ENCODE results near the gene ZNF639. TPM values are rescaled to one million over a fixed set of nuclear protein-coding genes. Genes with fewer than 3 reads are reported as not detected.

ZNF639 gene
- total and polyA plus RNA-seq, 9 of the 15 experiments (the other 6 are each of a cell fraction or from before 2014, with no cell fraction given) = 17.6 to 88.1 (median 53.7) TPM

GRCh38 chr3:179276743-179277142 lies 46.1 kb upstream of the ZNF639 start:
- 6% methylated on average over 3 of the region's 3 CpGs for WGBS (ENCODE audit: insufficient coverage, low coverage, missing lambda C conversion rate)
- in situ Hi-C loops (cut with MboI) = no loop called here
- TF ChIP-seq SNRNP70 (optimal IDR thresholded peaks at IDR 0.05; ENCODE audit: low read depth, low read length) (no peak), ZNF699 (CRISPR knock-in tag; IDR thresholded peaks at IDR 0.05; ENCODE audit: insufficient replicate concordance) (no peak), ZNF217 (CRISPR knock-in tag; IDR thresholded peaks at IDR 0.05) (no peak), TSHZ1 (CRISPR knock-in tag; IDR thresholded peaks at IDR 0.05) (no peak), ZNF57 (CRISPR knock-in tag; IDR thresholded peaks at IDR 0.05) (no peak), SMAD2 (IDR thresholded peaks at IDR 0.05; ENCODE audit: low read depth, low read length) (no peak), SLC30A9 (CRISPR knock-in tag; IDR thresholded peaks at IDR 0.05) (no peak), SMARCA4 (IDR thresholded peaks at IDR 0.05) (peak; percentile 55; the same call in 1 of the 2 replicates), ZNF311 (CRISPR knock-in tag; IDR thresholded peaks at IDR 0.05) (no peak), MLLT1 (IDR thresholded peaks at IDR 0.05) (no peak), HMG20A (CRISPR knock-in tag; conservative IDR thresholded peaks at IDR 0.05) (no peak), DPF2 (IDR thresholded peaks at IDR 0.05) (peak; percentile 19; the same call in 1 of the 2 replicates), L3MBTL2 (IDR thresholded peaks at IDR 0.05) (0 out of 2 replicates have a peak, but pooled peaks have one; percentile 13), CXXC5 (CRISPR knock-in tag; IDR thresholded peaks at IDR 0.05) (peak; percentile 47), MTA3 (IDR thresholded peaks at IDR 0.05; ENCODE audit: borderline replicate concordance) (0 out of 2 replicates have a peak, but pooled peaks have one; percentile 27)

More at GRCh38 chr3:179276743-179277142, 46.1 kb upstream of the ZNF639 start:
- POLR2A ChIA-PET = interaction anchor here (1.2 to 1.7 kb wide), 2 partner anchors 11 to 12 kb away, joined by 3 to 6 read pairs; no protein-coding TSS in a partner anchor
- H3K9ac ChIP-seq (ENCODE audit: insufficient read depth in 1 of 2, low read depth in 2 of 2, low read length in 2 of 2) = peak overlapping the region in 1 of 2 experiments; percentile 24; a peak in 2 of 4 replicates
- H3K79me2 ChIP-seq (ENCODE audit: control insufficient read depth, insufficient read depth, low read length) = no peaks in the 10 kb centered on the region
- H2AFZ ChIP-seq (ENCODE audit: low read depth, low read length) = peak overlapping the region; percentile 91
- peak overlapping the region; percentile 30 for H3K4me2 ChIP-seq (ENCODE audit: insufficient read depth, low read length)
- H3K27ac ChIP-seq (ENCODE audit: extremely low read depth, low read depth, low read length) = no peak overlapping the region
- no peaks in the 10 kb centered on the region for H3K9me1 ChIP-seq (ENCODE audit: control insufficient read depth, insufficient read depth, low read length)
- BruUV-seq (replicated peaks) = no TSS peak
- no peak overlapping the region for H3K4me3 ChIP-seq
- H3K36me3 ChIP-seq (ENCODE audit: control insufficient read depth, insufficient read depth, low read length) = no peaks in the 10 kb centered on the region
- intact Hi-C loops (cut with micrococcal nuclease) = no loop called here
- peaks cover 6 to 13% of the 10 kb centered on the region in 2 experiments; a peak in 4 of 5 replicates for H3K4me1 ChIP-seq (replicated peaks in 1 of 2; ENCODE audit: control insufficient read depth in 2 of 2, insufficient read depth in 2 of 2, low read length in 2 of 2)
- no peaks in the 10 kb centered on the region for H3K9me3 ChIP-seq (replicated peaks; ENCODE audit: control insufficient read depth, insufficient read depth, low read depth, low read length)
- CTCF ChIA-PET (ENCODE audit: low intra/inter-chr PET ratio) = no interaction called here
- no peaks in the 10 kb centered on the region for H4K20me1 ChIP-seq (replicated peaks; ENCODE audit: control insufficient read depth, insufficient read depth, low read length)
- DNase-seq (ENCODE audit: extremely low read depth in 1 of 4, low spot score in 3 of 4) = peak in 1 of 4 experiments; percentile 32
- H3K27me3 ChIP-seq (ENCODE audit: control insufficient read depth in 2 of 2, insufficient read depth in 2 of 2, low read length in 2 of 2) = no peaks in the 10 kb centered on the region
- peak; percentile 76 for FAIRE-seq
- peak; percentile 58 for ATAC-seq

Measured in K562 (cell line).